Endometrial microvascular endothelial cells (primary cell): ENCODE results near the gene DOCK9. TPM values are rescaled to one million over a fixed set of nuclear protein-coding genes. Genes with fewer than 3 reads are reported as not detected.

Experiments
- in situ Hi-C: cut with HindIII; loops from 2 replicates; pipeline ENCODE4 v1.10.0; 2017; ENCODE audit warnings: low sequenced_read_pairs, low pct_unique_long_range_greater_than_20kb; ENCODE audit errors: inconsistent ontology term
- total RNA-seq: library from RNA; depleted of rRNA; stranded (reverse); fragments of >200 nt; gene quantifications from one replicate; pipeline ENCODE4 v1.2.3, GENCODE V29; 2015; ENCODE audit errors: inconsistent ontology term

Gene DOCK9
- 210 TPM for total RNA-seq

- in situ Hi-C loops = no loop called here
Observed at GRCh38 chr13:98977568-98978265, at the start of gene DOCK9. DOCK9 (minus strand) TSS chr13:98978064; CDS start chr13:98977909, 155 bp downstream.

- in situ Hi-C loops = no loop called here
Observed at GRCh38 chr13:99027260-99027659, 49.4 kb upstream of the DOCK9 start.

- in situ Hi-C loops = no loop called here
Observed at GRCh38 chr13:99022941-99023340, 45.1 kb upstream of the DOCK9 start.

GRCh38 chr13:99018418-99019180 lies 40.7 kb upstream of the DOCK9 start:
- in situ Hi-C loops = no loop called here

GRCh38 chr13:99015606-99016490 lies 38.0 kb upstream of the DOCK9 start:
- in situ Hi-C loops = no loop called here

GRCh38 chr13:99014522-99014921 lies 36.7 kb upstream of the DOCK9 start:
- in situ Hi-C loops = no loop called here

GRCh38 chr13:99013951-99014350 lies 36.1 kb upstream of the DOCK9 start:
- in situ Hi-C loops = no loop called here

GRCh38 chr13:99012539-99012938 lies 34.7 kb upstream of the DOCK9 start:
- in situ Hi-C loops = no loop called here

GRCh38 chr13:99009987-99010551 lies 32.2 kb upstream of the DOCK9 start:
- in situ Hi-C loops = no loop called here

GRCh38 chr13:99008577-99008976 lies 30.7 kb upstream of the DOCK9 start:
- in situ Hi-C loops = no loop called here

- in situ Hi-C loops = no loop called here
Observed at GRCh38 chr13:99007414-99007986, 29.6 kb upstream of the DOCK9 start.

GRCh38 chr13:99005609-99006008 lies 27.7 kb upstream of the DOCK9 start:
- in situ Hi-C loops = no loop called here

- in situ Hi-C loops = no loop called here
Observed at GRCh38 chr13:99004978-99005377, 27.1 kb upstream of the DOCK9 start.

GRCh38 chr13:99003851-99004471 lies 26.1 kb upstream of the DOCK9 start:
- in situ Hi-C loops = no loop called here

- in situ Hi-C loops = no loop called here
Observed at GRCh38 chr13:99003186-99003585, 25.3 kb upstream of the DOCK9 start.

GRCh38 chr13:99002172-99002710 lies 24.4 kb upstream of the DOCK9 start:
- in situ Hi-C loops = no loop called here

- in situ Hi-C loops = no loop called here
Observed at GRCh38 chr13:99000137-99000536, 22.3 kb upstream of the DOCK9 start.

GRCh38 chr13:98999639-98999952 lies 21.7 kb upstream of the DOCK9 start:
- in situ Hi-C loops = no loop called here
